Measurements from ENCODE around the gene CNOT6L.
A peak's percentile ranks its signal among the peaks of the same experiment; 100 is the strongest.

CNOT6L gene

DNA sequence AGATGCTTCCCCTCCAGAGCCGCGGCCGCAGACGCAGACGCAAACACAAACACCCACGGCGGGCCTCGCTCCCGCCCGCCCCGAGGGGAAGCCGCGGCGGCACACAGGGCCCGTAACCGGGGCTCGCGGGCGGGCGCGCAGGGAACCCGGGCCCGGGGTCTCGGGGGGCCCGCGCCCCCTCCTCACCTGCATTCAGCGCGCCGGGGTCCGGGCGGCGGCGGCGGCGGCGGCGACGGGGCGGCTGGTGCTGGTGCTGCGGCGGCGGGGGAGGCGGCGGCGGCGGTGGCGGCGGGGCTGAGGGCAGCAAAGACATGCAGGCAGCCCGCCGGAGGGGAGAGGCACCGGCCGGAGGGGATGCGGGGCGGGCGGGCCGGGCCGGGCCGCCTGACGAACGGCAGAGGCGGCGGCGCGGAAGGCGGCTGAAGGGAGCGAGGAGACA lies 255 bp upstream of the CNOT6L start:
- TF ChIP-seq BHLHE40 (IDR thresholded peaks at IDR 0.05; ENCODE audit: borderline replicate concordance), result no peak
- TF ChIP-seq FOXM1 (IDR thresholded peaks at IDR 0.05; ENCODE audit: borderline replicate concordance), result no peak
- TF ChIP-seq, protein P1, sequence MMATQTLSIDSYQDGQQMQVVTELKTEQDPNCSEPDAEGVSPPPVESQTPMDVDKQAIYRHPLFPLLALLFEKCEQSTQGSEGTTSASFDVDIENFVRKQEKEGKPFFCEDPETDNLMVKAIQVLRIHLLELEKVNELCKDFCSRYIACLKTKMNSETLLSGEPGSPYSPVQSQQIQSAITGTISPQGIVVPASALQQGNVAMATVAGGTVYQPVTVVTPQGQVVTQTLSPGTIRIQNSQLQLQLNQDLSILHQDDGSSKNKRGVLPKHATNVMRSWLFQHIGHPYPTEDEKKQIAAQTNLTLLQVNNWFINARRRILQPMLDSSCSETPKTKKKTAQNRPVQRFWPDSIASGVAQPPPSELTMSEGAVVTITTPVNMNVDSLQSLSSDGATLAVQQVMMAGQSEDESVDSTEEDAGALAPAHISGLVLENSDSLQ (IDR thresholded peaks at IDR 0.05), result no peak
- no peak for TF ChIP-seq ARNT (IDR thresholded peaks at IDR 0.05)
- no peak for TF ChIP-seq ZNF384 (IDR thresholded peaks at IDR 0.05)
- no peak for TF ChIP-seq FOXK2 (IDR thresholded peaks at IDR 0.05)
- TF ChIP-seq CTBP1 (IDR thresholded peaks at IDR 0.05; ENCODE audit: borderline replicate concordance), result no peak
- no peak for TF ChIP-seq NFRKB (IDR thresholded peaks at IDR 0.05)
- TF ChIP-seq LEF1 (IDR thresholded peaks at IDR 0.05; ENCODE audit: borderline replicate concordance), result no peak
- TF ChIP-seq HDGF (IDR thresholded peaks at IDR 0.05; ENCODE audit: borderline replicate concordance), result no peak
- TF ChIP-seq L3MBTL2 (conservative IDR thresholded peaks at IDR 0.05), result no peak
- TF ChIP-seq ELF4 (IDR thresholded peaks at IDR 0.05), result no peak
- no peak for TF ChIP-seq TARDBP (IDR thresholded peaks at IDR 0.05)
- TF ChIP-seq SP1 (IDR thresholded peaks at IDR 0.05), result no peak
- TF ChIP-seq FOXA1 (IDR thresholded peaks at IDR 0.05), result no peak
- no peak for TF ChIP-seq SUZ12 (IDR thresholded peaks at IDR 0.05)
- no peak for DNase-seq (ENCODE audit: extremely low spot score)
- ChIA-PET CTCF (no interaction called here), POLR2A (interaction anchor here (0.6 to 1.9 kb wide), 9 partner anchors 10 to 118 kb away, joined by 3 to 23 read pairs (median 3); partner anchors contain the start of gene MRPL1)

GRCh38 chr4:77818073-77818601 lies 1.0 kb downstream of the CNOT6L start:
- DNase-seq (ENCODE audit: extremely low spot score), result peak; percentile 70
- CTCF ChIA-PET, result interaction anchor here (0.5 to 1.2 kb wide), 5 partner anchors 9 to 44 kb away, joined by 3 read pairs; partner anchors contain the start of gene MRPL1
- TF ChIP-seq BHLHE40 (IDR thresholded peaks at IDR 0.05; ENCODE audit: borderline replicate concordance) (no peak), HDGF (IDR thresholded peaks at IDR 0.05; ENCODE audit: borderline replicate concordance) (no peak), FOXM1 (IDR thresholded peaks at IDR 0.05; ENCODE audit: borderline replicate concordance) (no peak), ELF4 (IDR thresholded peaks at IDR 0.05) (no peak), LEF1 (IDR thresholded peaks at IDR 0.05; ENCODE audit: borderline replicate concordance) (no peak), CTBP1 (IDR thresholded peaks at IDR 0.05; ENCODE audit: borderline replicate concordance) (no peak), NFRKB (IDR thresholded peaks at IDR 0.05) (no peak), ZNF384 (IDR thresholded peaks at IDR 0.05) (no peak), TARDBP (IDR thresholded peaks at IDR 0.05) (no peak), SUZ12 (IDR thresholded peaks at IDR 0.05) (no peak), FOXK2 (IDR thresholded peaks at IDR 0.05) (no peak), ARNT (IDR thresholded peaks at IDR 0.05) (no peak), FOXA1 (IDR thresholded peaks at IDR 0.05) (no peak), SP1 (IDR thresholded peaks at IDR 0.05) (no peak), L3MBTL2 (conservative IDR thresholded peaks at IDR 0.05) (no peak)
- TF ChIP-seq, protein P1 (IDR thresholded peaks at IDR 0.05), result no peak
- POLR2A ChIA-PET, result interaction anchor here (0.9 to 2.5 kb wide), 2 partner anchors 9 to 44 kb away, joined by 3 to 22 read pairs; partner anchors contain the start of gene MRPL1

- ChIA-PET POLR2A (interaction anchor here (0.9 to 2.5 kb wide), 2 partner anchors 10 to 45 kb away, joined by 3 to 22 read pairs; partner anchors contain the start of gene MRPL1), CTCF (interaction anchor here (0.7 to 1.2 kb wide), 4 partner anchors 10 to 45 kb away, joined by 3 read pairs; partner anchors contain the start of gene MRPL1)
- no peak for DNase-seq (ENCODE audit: extremely low spot score)
- TF ChIP-seq SUZ12 (IDR thresholded peaks at IDR 0.05) (no peak), L3MBTL2 (conservative IDR thresholded peaks at IDR 0.05) (no peak), ZNF384 (IDR thresholded peaks at IDR 0.05) (no peak), LEF1 (IDR thresholded peaks at IDR 0.05; ENCODE audit: borderline replicate concordance) (no peak), FOXA1 (IDR thresholded peaks at IDR 0.05) (no peak), TARDBP (IDR thresholded peaks at IDR 0.05) (no peak), ELF4 (IDR thresholded peaks at IDR 0.05) (no peak), FOXK2 (IDR thresholded peaks at IDR 0.05) (no peak), SP1 (IDR thresholded peaks at IDR 0.05) (no peak), HDGF (IDR thresholded peaks at IDR 0.05; ENCODE audit: borderline replicate concordance) (no peak), CTBP1 (IDR thresholded peaks at IDR 0.05; ENCODE audit: borderline replicate concordance) (no peak), NFRKB (IDR thresholded peaks at IDR 0.05) (no peak), FOXM1 (IDR thresholded peaks at IDR 0.05; ENCODE audit: borderline replicate concordance) (no peak), BHLHE40 (IDR thresholded peaks at IDR 0.05; ENCODE audit: borderline replicate concordance) (no peak), ARNT (IDR thresholded peaks at IDR 0.05) (no peak)
- TF ChIP-seq, protein P1 (IDR thresholded peaks at IDR 0.05), result no peak
These were observed 1.7 kb downstream of the CNOT6L start for GRCh38 chr4:77817304-77818072.

- ChIA-PET CTCF (no interaction called here), POLR2A (interaction anchor here (2.5 kb wide), 1 partner anchor 46 kb away, joined by 22 read pairs; the partner anchor contains the start of gene MRPL1)
- no peak for TF ChIP-seq CTBP1 (IDR thresholded peaks at IDR 0.05; ENCODE audit: borderline replicate concordance)
- TF ChIP-seq BHLHE40 (IDR thresholded peaks at IDR 0.05; ENCODE audit: borderline replicate concordance), result no peak
- TF ChIP-seq SP1 (IDR thresholded peaks at IDR 0.05), result no peak
- no peak for TF ChIP-seq HDGF (IDR thresholded peaks at IDR 0.05; ENCODE audit: borderline replicate concordance)
- no peak for TF ChIP-seq NFRKB (IDR thresholded peaks at IDR 0.05)
- TF ChIP-seq FOXM1 (IDR thresholded peaks at IDR 0.05; ENCODE audit: borderline replicate concordance), result no peak
- TF ChIP-seq TARDBP (IDR thresholded peaks at IDR 0.05), result no peak
- TF ChIP-seq SUZ12 (IDR thresholded peaks at IDR 0.05), result no peak
- no peak for TF ChIP-seq LEF1 (IDR thresholded peaks at IDR 0.05; ENCODE audit: borderline replicate concordance)
- TF ChIP-seq L3MBTL2 (conservative IDR thresholded peaks at IDR 0.05), result no peak
- no peak for TF ChIP-seq ARNT (IDR thresholded peaks at IDR 0.05)
- no peak for TF ChIP-seq FOXA1 (IDR thresholded peaks at IDR 0.05)
- no peak for TF ChIP-seq ELF4 (IDR thresholded peaks at IDR 0.05)
- TF ChIP-seq FOXK2 (IDR thresholded peaks at IDR 0.05), result no peak
- TF ChIP-seq, protein P1 (IDR thresholded peaks at IDR 0.05), result no peak
- TF ChIP-seq ZNF384 (IDR thresholded peaks at IDR 0.05), result no peak
- no peak for DNase-seq (ENCODE audit: extremely low spot score)
These were observed 2.6 kb downstream of the CNOT6L start for GRCh38 chr4:77816546-77816945.
